ENCODE results near the gene ITPR2. TPM values are rescaled to one million over a fixed set of nuclear protein-coding genes. Genes with fewer than 3 reads are reported as not detected.
"Not testable (repeated sequence)": the region's sequence is repeated elsewhere in the genome, so short reads cannot be mapped to it uniquely, and the experiment has no call there.

Gene ITPR2
- total RNA-seq, 1 experiment from 2014 or later: 4.0 TPM

DNA sequence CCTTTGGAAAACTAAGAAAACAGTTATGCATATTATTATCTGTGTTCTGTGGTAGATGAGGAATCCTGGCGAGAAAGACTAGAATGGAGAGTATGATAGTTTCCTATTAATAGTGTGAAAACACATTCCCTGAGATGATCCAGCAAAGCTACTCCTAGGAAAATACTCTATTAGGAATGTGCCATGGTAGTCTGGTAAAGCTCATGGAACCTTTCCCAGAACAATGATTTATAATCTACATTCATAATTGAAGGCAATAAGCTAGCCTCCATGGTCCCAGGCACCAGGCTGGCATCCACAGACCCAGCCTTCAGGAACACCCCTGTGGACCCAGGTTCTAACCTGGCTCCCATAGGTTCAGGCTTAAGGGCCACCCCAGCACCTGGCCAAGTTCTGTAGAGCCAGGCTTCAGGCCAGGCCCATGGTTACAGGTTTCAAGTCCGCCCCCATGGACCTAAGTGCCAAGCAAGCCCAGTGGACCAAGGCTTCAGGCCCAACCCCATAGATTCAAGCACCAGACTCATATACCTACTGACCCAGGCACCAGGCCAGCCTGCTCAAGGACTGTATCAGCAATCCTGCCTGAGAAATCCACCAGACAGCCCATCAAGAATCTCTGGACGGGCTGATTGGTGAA is 72.2 kb downstream of the ITPR2 start:
- Histone ChIP-seq H3K9me2 (replicated peaks; ENCODE audit: low read length) (no peaks in the 10 kb centered on the region), H3F3A (ENCODE audit: low read length, unreplicated experiment) (no peaks in the 10 kb centered on the region), H3K4me2 (ENCODE audit: low read length) (no peak overlapping the region), H3K9ac (ENCODE audit: low read length) (no peak overlapping the region), H3K27me3 (ENCODE audit: low read length) (no peaks in the 10 kb centered on the region), H4K20me1 (ENCODE audit: low read length) (no peaks in the 10 kb centered on the region), H3K4me1 (ENCODE audit: insufficient read depth, low read length) (no peaks in the 10 kb centered on the region), H2AFZ (ENCODE audit: low read length) (no peak overlapping the region), H3K36me3 (ENCODE audit: low read depth, low read length) (peaks cover 6% of the 10 kb centered on the region; the same call in 1 of the 2 replicates), H3K27ac (ENCODE audit: low read length) (no peak overlapping the region), H3K79me2 (ENCODE audit: low read length) (no peaks in the 10 kb centered on the region), H3K4me3 (ENCODE audit: low read length) (no peak overlapping the region), H3K9me3 (ENCODE audit: low read length) (peaks cover 19% of the 10 kb centered on the region)
- TF ChIP-seq, protein P1, sequence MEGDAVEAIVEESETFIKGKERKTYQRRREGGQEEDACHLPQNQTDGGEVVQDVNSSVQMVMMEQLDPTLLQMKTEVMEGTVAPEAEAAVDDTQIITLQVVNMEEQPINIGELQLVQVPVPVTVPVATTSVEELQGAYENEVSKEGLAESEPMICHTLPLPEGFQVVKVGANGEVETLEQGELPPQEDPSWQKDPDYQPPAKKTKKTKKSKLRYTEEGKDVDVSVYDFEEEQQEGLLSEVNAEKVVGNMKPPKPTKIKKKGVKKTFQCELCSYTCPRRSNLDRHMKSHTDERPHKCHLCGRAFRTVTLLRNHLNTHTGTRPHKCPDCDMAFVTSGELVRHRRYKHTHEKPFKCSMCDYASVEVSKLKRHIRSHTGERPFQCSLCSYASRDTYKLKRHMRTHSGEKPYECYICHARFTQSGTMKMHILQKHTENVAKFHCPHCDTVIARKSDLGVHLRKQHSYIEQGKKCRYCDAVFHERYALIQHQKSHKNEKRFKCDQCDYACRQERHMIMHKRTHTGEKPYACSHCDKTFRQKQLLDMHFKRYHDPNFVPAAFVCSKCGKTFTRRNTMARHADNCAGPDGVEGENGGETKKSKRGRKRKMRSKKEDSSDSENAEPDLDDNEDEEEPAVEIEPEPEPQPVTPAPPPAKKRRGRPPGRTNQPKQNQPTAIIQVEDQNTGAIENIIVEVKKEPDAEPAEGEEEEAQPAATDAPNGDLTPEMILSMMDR (conservative IDR thresholded peaks at IDR 0.05; ENCODE audit: low read depth, low read length): no peak
- TF ChIP-seq EZH2 (IDR thresholded peaks at IDR 0.05; ENCODE audit: low read length, unreplicated experiment): no peak
- TF ChIP-seq EZH2phosphoT487 (IDR thresholded peaks at IDR 0.05; ENCODE audit: borderline replicate concordance, low read length): no peak
- ATAC-seq (no peak), DNase-seq (no peak)
- CTCF ChIA-PET: no interaction called here
- BruUV-seq (replicated peaks): no TSS peak
- intact Hi-C loops (cut with micrococcal nuclease): no loop called here
- POLR2A ChIA-PET (ENCODE audit: unreplicated experiment): no interaction called here

DNA sequence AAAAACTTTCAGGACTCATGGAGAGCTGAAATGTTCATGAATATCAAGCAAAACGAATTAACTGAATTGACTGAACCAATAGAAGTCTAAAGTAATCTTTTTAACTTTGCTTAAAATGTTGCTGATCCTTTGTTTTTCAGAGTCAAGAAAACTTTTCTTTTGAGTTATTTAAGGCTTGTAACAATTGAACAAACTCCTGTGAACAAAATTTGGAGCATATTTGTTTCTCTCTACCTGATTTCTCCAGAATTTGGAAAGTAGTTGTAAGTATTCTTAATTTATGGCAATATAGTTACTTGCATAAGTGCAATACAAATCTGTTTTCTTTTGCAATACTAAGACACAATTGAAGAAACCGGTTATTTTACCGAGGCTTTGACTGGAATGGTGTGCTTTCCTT is 77.6 kb downstream of the ITPR2 start:
- H3K27me3 ChIP-seq (ENCODE audit: low read length); H3K9me2 ChIP-seq (replicated peaks; ENCODE audit: low read length); CTCF ChIA-PET; H3K9ac ChIP-seq (ENCODE audit: low read length); H3K79me2 ChIP-seq (ENCODE audit: low read length); H3K9me3 ChIP-seq (ENCODE audit: low read length); ATAC-seq; H3K4me2 ChIP-seq (ENCODE audit: low read length); H3K27ac ChIP-seq (ENCODE audit: low read length); BruUV-seq (replicated peaks); H3K36me3 ChIP-seq (ENCODE audit: low read depth, low read length); H3F3A ChIP-seq (ENCODE audit: low read length, unreplicated experiment); H3K4me3 ChIP-seq (ENCODE audit: low read length); H2AFZ ChIP-seq (ENCODE audit: low read length); H4K20me1 ChIP-seq (ENCODE audit: low read length); intact Hi-C loops (cut with micrococcal nuclease); H3K4me1 ChIP-seq (ENCODE audit: insufficient read depth, low read length); DNase-seq: not testable (repeated sequence)
- POLR2A ChIA-PET (ENCODE audit: unreplicated experiment): interaction anchor here (0.6 kb wide), 1 partner anchor 24 kb away, joined by 3 read pairs; no protein-coding TSS in a partner anchor

DNA sequence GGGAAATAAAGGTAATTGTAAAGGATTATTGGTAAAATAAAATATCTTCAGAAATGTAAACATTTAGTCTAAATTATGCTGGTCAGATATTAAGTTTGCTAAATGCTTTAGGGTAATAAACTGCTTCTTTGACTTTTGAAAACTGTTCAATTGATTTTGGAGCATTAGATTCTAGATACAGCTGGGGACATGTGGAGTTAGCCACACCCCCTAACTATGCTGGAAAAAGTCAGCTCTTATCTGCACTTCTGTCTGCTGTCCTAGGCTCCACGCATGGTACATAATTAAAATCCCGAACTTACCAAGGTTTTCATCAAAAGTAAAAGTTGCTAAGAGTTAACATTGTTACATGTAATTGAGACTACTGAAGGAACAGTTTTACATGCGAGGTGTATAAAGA is 78.8 kb downstream of the ITPR2 start:
- Histone ChIP-seq H3K36me3 (ENCODE audit: low read depth, low read length) (no peaks in the 10 kb centered on the region), H3K9me3 (ENCODE audit: low read length) (0 out of 2 replicates have a peak, but pooled peaks cover 4% of the 10 kb centered on the region), H2AFZ (ENCODE audit: low read length) (no peak overlapping the region), H3K9me2 (replicated peaks; ENCODE audit: low read length) (no peaks in the 10 kb centered on the region), H3K4me3 (ENCODE audit: low read length) (no peak overlapping the region), H3K79me2 (ENCODE audit: low read length) (no peaks in the 10 kb centered on the region), H3K27me3 (ENCODE audit: low read length) (no peaks in the 10 kb centered on the region), H3K4me2 (ENCODE audit: low read length) (no peak overlapping the region), H3F3A (ENCODE audit: low read length, unreplicated experiment) (no peaks in the 10 kb centered on the region), H3K4me1 (ENCODE audit: insufficient read depth, low read length) (peaks cover 9% of the 10 kb centered on the region), H4K20me1 (ENCODE audit: low read length) (no peaks in the 10 kb centered on the region), H3K27ac (ENCODE audit: low read length) (no peak overlapping the region), H3K9ac (ENCODE audit: low read length) (no peak overlapping the region)
- no peak for ATAC-seq
- ChIA-PET CTCF (no interaction called here), POLR2A (ENCODE audit: unreplicated experiment) (interaction anchor here (0.5 kb wide), 1 partner anchor 14 kb away, joined by 6 read pairs; no protein-coding TSS in a partner anchor)
- DNase-seq: no peak
- TF ChIP-seq EZH2phosphoT487 (IDR thresholded peaks at IDR 0.05; ENCODE audit: borderline replicate concordance, low read length): no peak
- TF ChIP-seq, protein P1 (conservative IDR thresholded peaks at IDR 0.05; ENCODE audit: low read depth, low read length): no peak
- TF ChIP-seq EZH2 (IDR thresholded peaks at IDR 0.05; ENCODE audit: low read length, unreplicated experiment): no peak
- intact Hi-C loops (cut with micrococcal nuclease): no loop called here
- no TSS peak for BruUV-seq (replicated peaks)

Data from PC-3 (cell line).